Measurements from ENCODE around the gene ZNF362.

The ZNF362 gene

DNA sequence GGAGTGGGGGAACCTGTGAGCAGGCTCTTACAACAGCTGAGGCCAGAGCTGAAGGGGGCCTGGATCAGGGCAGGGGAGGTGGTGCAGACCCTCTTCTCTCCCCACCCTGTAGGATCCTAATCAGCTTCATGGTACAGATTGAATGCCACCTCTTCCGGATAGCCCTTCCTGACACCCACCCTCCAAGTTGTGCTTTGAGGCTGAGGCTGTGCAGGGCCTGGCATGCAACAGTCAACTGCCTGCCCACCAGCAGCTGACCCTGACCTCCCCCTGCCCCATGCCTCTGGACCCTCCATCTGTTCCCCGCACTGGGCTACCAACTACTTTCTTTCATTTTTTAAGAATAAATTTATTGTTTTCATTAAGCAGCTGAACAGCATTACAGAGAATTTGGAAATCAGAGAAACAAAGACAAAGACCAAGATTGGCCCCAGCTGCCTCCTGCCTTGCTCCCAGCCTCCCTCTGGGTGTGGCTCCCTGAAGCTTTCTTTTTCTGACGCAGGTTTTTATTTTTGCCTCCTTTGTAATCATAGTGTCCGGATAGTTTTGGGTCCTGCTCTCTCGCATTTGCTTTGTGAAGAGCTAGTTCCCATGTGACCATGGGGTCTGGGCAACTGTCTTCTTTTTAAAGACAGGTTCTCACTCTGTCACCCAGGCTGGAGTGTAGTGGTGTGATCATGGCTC is 12.8 kb downstream of the ZNF362 start:
- no peak for DNase-seq (ENCODE audit: low read depth)

DNA sequence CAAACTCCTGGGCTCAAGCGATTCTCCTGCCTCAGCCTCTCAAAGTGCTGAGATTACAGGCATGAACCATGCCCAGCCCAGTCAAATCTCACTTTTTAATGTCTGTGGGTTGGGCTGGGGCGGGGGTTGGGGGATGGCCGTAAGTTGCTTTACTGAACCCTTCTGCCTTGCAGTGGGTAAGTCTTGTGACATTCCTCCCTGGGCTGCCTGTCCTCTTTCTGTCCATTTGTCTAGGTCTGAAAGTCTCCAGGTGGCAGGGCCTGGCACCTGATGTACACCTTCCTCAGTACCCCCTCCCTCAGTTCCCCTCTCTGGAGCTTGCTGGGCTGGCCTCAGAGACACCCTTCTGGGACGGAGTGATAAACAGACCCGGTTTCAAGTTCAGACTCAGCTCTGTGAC is 13.3 kb downstream of the ZNF362 start:
- no peak for DNase-seq (ENCODE audit: low read depth)

DNA sequence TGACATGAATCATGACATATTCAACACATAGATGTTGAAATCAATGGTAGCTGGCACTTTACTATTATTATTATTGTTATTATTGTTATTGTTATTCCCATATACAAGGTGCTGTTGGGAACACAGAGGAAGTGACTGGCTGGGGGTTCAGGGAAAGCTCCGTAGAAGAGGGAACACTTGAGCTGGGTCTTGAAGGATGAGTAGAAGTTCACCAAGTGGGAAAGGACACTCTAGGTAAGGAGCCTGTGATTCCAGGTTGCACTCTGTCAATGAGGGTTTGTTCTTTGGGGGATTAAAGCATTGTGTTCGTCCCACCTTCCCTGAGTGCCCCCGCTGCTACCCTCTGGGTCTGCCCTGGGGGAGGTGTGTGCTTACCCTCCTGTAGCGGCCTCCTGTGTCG is 14.1 kb downstream of the ZNF362 start:
- no peak for DNase-seq (ENCODE audit: low read depth)

DNA sequence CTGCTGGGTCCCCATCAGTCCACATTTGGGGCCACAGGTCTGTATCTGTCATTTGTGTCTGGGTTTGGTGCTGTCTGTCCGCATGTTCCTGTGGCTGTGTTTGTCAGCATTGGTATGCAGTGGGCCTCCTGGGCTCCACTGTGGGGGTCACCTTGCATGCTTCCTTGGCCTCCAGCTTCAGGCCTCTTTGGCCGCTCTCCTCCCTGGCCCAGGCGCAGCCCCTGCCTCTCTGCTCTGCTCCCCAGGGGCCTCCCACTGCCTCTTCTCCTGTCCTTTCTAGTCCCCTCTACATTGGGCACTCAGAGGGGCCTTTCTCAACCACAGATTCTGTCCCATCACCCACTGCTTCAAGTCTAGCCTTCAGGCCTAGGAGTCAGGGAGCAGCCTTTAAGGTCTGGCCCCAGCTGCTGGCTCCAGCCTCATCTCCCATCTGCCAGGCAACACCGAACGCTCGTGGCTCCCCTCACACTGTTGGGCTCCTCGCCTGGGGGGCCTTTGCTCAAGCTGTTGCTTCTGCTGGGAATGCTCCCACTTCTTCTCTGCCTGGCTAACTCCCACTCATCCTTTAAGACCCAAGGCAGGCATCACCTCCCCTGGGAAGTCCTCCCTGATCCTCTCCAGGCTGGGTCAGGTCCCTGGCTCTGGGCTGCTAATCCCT is 14.6 kb downstream of the ZNF362 start:
- no peak for DNase-seq (ENCODE audit: low read depth)

DNA sequence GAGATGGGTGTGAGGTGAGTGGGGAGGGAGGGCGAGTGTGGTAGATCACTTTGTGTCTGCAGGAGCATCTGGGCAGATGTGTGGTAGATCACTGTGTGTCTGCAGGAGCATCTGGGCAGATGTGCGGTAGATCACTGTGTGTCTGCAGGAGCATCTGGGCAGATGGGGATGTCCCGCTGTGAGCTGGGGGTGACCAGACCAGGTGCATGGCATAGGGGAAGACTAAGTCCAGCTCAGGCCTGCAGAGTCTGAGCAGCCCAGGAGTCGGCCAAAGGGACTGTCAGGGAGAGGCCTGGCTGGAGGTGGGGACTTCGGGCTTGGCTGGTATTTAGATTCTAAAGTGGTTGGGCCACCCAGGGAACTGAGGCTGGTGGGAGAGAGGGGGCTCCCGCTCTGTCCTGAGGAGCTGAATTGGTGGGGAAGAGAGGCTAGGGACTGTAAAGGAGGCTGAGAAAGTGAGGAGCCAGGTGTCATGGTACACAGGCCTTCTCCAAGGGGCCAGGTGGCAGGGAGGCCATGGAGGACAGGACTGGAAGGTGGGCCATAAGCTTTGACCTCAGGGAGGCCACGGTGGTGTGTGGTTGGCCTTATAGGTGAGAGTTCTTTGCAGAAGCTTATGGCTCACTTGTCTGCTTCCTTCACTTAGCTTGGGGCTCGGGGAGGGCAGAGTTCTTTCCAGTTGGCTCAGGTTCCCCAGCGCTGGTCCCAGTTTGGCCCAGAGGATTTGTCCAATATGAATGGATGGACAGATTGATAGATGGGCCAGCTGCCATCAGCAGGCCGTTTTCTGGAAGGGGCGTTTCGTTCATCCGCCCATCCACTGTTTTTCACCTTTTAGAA is 15.6 kb downstream of the ZNF362 start:
- no peak for DNase-seq (ENCODE audit: low read depth)

DNA sequence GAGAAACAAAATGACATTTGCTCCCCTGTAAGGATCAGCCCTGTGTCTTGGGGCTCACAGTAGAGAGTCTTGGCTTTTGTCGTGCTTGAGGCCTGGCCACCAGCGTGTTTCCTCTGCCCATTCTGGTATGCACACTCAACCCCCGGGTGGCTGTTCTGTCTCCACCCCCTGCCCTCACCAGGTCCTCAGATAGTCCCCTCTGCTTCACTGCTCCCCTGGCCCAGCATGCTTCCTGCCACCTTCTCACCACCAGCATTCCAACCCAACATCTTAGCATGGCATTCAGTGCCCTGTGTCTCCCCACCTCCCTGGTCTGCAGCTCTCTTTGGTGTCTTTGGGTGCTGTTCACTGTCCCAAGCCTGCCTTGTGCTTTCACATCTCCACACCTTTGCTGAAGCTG is 16.2 kb downstream of the ZNF362 start:
- no peak for DNase-seq (ENCODE audit: low read depth)

DNA sequence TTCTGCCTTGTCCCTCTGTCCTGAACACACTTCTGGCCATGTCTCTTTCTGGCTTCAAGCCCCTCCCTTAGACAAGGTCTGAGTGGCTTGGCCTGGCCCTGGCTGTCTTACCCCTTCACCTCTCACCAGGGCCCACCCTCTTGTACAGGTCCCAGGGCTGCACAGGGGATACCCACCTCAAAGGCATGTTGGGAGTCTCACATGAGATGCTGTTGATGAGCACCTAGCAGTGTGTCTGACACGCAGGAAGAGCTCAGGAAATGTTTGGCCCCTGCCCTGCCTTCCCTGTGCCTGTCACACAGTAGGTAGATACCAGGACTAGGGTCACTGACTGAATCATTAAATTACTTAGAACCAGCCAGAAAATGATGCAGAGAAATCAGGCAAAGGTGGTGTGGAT is 16.6 kb downstream of the ZNF362 start:
- DNase-seq (ENCODE audit: low read depth), result no peak

DNA sequence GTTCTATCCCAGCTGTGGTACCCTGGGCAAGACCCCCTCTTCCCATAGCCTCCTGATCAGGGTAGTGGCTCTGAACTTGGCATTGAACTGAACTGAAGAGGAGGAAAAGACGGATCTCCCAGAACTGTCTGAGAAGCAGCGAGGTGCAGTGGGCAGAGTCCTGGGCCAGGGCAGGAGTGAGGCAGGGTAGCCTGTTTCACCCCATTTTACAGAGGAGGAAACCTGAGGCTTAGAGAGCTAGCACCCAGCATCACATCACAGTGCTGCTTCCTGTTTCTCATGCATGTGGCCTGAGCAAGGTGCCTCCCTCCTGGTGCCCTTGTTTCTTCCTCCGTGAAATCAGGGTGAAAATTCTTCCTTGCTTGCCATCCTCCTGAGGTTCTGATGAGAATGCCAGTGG is 17.1 kb downstream of the ZNF362 start:
- DNase-seq (ENCODE audit: low read depth), result no peak

DNA sequence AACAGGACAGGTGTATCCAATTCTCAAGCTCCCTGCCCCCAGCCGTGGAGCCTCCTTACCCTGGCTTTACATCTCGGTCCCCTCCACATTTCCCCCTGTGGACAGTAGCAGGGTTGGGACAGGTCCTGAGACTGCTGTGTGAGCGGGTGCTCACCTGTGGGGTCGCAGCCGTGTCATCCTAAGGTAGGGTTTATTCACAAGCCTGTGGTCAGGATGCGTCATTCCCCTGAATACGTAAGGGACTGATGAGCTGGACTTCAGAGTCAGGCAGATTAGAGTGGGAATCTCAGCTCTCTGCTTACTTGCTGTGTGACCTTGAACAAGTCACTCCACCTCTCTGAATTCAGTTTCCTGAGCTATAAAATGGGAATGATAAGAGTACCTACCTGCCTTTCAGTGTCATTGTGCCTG is 17.7 kb downstream of the ZNF362 start:
- DNase-seq (ENCODE audit: low read depth), result no peak

DNA sequence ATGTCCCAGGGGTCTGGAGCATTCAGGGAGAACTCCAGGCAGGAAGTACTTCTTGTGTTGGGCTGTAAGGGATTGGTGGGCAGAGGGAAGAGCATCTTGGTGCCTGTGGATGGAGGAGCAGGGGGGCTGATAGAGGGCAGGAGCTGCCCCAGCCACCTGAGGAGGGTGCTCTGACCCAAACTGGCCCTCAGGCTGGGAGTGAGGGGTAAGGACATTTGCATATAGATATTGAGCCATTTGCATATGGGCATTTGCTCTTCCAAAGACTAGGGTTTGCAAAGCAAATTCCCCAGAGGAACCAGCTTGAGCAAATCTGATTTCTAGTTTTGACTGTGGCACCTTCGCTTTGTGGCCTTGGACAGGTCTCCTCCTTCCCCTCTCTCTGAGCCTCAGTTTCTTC is 18.2 kb downstream of the ZNF362 start:
- DNase-seq (ENCODE audit: low read depth), result no peak

DNA sequence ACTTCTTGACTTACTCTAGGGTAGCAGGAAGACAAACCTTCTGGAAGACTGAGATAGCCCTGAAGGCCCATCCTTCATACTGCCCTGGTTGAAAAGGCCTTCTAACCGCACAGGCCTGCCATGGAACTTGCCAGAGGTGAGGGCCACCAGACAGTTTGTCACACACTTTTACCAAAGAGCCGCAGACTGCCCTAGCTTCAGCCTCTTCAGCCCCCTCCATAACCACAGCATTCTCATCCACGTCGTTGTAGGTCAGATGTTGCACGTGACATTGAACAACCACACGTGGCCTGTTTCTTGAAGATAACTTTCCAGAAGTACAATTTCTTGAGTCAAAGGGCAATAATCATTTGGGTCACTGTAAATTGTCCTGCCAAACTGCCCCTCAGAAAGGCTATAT is 18.9 kb downstream of the ZNF362 start:
- no peak for DNase-seq (ENCODE audit: low read depth)

DNA sequence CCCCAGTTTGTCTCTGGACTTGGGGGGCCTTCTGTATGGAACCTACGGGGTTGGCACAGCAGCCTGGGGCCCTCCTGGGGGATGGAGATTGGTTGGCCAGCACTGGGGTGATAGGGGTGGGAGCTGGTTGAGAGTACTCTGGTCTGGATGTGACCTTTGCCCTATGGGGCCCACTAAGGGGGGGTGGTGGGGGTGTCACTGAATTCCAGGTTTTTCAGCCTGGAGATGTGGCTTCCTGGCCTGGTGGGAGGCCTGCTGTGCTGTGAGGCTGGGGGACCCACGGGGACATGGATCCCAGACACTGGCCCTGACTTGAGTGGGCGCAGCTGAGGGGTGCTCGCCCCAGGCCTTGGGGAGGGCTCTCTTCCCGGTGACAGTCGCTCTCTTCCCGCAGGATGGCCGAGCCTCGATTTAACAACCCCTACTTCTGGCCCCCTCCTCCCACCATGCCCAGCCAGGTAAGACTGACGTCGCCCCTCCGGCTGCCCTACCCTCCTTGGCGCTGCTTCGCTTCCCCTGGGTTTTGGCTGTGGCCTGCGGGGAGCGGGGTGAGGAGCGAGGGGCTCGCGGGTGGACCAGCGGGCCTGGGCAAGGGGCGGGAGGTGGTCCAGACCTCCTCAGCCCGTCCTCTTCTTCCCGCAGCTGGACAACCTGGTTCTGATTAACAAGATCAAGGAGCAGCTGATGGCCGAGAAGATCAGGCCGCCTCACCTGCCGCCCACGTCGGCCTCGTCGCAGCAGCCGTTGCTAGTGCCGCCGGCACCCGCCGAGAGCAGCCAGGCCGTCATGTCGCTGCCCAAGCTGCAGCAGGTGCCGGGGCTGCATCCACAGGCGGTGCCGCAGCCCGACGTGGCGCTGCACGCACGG is 19.6 kb downstream of the ZNF362 start:
- DNase-seq (ENCODE audit: low read depth), result no peak

DNA sequence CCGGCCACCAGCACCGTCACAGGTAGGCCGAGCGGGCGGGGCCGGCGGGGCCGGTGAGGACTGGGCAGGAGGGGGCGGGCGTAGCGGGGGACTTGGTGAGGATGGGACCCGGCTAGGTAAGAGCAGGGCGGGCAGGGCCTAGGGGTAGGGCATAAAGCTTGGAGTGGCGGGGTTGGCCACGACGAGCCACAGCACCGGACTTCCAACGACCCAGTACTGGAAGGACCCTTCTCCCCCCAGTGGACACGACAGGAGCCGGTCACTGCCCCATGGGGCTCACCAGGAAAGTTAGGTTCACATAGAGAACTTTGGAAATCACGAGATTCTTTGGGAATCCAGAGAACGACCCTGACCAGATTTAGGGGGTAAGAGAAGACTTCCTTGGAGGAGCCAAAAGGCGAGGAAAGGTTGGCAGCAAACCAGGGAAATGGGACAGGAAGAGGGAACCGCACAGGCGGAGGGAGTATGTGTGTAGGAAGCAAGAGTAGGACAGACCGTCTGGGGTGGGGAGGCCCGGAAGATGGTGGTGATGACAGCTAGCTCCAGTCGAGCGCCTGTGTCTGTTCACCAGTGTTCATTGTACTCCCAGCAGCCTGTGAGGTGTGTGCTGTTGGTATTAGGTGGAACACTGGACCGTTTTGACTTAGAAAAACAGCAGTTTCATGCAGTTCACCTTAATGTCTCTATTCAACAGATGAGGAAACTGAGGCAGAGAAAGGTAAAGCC is 20.4 kb downstream of the ZNF362 start:
- DNase-seq (ENCODE audit: low read depth), result no peak

DNA sequence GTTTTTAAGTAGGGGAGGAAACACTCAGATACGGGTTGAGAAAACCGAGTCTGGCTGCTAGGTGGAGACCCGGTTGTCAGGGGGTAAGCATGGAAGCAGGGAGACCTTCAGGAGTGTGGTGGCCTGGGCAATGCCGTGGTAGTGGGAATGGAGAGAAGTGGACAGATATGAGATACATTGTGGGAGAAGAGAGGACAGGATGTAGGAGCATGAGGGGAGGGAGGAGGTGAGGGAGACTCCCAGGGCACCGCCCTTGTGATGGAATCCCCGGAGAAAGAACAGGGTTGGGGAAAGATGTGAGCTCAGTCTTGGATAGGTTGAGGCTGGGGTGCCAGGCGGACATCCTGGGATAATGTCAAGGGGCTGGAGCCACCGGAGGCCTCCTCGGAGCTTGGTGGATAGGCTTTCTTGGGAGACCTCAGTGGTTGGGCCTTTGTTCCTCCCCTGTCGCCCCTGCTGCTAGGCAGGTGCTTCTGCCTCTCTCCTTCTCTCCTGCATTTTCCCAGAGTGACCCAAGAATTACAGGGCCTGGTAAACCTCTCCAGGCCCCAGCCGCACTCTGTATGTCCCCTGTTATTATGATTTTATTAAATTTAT is 21.3 kb downstream of the ZNF362 start:
- DNase-seq (ENCODE audit: low read depth), result no peak

DNA sequence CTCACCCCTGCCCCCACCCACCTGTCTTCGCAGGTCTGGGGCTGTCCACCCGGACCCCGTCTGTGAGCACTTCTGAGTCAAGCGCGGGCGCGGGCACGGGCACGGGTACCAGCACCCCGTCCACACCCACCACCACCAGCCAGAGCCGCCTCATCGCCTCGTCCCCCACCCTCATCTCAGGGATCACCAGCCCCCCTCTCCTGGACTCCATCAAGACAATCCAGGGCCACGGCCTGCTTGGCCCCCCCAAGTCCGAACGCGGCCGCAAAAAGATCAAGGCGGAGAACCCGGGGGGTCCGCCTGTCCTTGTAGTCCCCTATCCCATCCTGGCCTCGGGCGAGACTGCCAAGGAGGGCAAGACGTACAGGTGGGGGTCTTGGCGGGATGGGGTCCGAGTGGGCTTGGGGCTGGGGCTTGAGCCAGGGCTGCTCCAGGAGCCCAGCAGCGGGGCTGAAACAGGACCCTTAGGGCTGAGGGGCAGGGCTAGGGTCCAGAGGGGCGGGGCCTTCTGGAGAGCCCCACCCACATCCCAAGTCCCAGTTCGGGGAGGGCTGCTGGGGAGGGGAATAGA is 23.9 kb downstream of the ZNF362 start:
- DNase-seq (ENCODE audit: low read depth), result no peak

DNA sequence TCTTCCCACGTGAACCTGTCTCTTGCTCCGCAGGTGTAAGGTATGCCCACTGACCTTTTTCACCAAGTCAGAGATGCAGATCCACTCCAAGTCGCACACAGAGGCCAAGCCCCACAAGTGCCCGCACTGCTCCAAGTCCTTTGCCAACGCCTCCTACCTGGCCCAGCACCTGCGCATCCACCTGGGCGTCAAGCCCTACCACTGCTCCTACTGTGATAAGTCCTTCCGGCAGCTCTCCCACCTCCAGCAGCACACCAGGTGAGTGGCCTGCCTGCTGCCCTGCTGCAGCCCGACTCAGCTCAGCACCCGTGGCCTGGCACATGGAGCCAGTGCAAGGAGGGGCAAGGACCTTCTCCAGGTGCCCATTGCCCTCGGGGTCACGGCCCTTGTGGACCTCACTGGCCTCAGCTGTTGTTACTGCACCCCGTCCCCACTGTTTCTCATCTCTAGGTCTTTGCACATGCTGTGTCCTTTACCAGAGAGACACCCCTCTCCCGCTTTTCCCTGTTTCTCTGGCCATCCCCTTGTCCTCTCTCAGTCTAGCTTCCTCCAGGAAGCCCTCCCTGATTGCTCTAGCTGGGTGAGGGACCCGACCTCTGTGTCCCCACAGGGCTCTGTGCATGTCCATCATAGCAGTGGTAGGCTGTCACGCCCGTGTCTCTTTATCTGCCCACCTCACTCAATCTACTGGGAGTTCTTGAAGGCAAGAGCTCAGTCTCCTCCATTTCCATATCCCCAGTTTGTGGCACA is 25.4 kb downstream of the ZNF362 start:
- DNase-seq (ENCODE audit: low read depth), result no peak

DNA sequence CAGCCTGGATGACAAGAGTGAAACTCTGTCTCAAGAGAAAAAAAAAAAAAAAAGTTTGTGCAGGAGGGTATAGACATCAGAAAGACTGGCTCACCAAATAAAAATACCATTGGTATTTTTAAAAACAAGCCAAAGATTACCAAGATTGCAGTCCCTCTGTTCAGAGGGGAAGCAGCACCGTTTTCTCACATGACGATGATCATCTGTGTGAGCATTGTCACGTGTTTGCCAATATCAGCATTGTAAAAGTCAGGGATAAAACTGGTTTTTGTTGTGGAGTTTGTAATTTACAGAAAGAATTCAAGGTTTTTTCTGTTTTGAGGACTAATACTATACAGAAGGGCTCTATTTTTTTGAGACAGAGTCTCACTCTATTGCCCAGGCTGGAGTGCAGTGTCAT is 26.5 kb downstream of the ZNF362 start:
- no peak for DNase-seq (ENCODE audit: low read depth)

DNA sequence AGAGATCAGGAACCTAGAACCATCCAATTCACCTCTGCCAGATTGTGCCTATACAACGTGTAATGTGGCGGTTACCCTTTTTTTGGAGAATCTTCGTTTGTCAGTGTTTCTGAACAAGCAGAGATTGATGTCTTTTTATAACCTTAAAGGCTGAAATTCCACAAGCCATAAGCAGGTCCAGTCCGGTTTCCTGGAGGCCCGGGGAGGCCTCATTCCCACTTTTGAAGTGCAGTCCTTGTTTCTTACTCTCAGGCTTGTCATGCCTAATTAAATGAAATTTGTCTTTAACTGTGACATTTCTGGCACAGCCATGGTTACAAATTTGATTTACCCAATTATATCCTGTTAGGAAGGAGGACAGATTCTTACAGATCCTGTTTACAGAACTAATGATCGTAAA is 27.8 kb downstream of the ZNF362 start:
- DNase-seq (ENCODE audit: low read depth), result no peak

DNA sequence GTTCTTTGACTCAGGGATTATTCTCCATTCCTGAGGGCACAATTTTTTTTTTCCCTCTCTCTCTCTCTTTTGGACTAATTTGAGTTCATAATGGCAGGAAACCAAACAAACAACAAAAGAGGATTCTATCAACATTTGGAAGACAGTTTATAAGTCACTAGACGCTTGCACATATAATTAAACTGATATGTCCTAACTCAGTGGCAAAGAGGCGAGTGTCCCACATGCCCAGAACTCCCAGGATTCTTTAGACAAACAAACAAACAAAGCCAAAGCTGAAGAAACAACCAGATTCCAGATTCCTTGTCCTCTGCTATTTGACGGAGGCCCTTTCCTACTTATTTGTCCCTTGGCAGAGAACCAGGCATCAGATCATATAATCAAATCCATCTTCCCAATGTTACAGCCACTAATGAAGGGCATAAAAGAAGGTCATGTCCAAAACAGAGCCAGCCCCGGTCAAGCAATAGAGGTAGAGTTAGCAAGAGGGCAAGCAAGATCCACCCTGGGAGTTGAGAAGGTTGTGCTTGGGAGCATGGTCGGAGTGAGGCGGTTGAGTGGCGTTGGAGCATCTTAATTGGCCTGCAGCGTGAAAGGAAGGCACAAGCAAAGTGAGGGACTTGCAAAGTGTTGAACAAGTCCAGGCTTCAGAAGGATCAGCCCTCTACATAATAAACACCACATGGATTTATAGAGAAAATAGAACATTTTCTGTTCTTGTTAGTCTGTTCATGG is 30.3 kb downstream of the ZNF362 start:
- DNase-seq (ENCODE audit: low read depth), result no peak
